ENCODE data around the gene PADI3.

Gene PADI3

DNA sequence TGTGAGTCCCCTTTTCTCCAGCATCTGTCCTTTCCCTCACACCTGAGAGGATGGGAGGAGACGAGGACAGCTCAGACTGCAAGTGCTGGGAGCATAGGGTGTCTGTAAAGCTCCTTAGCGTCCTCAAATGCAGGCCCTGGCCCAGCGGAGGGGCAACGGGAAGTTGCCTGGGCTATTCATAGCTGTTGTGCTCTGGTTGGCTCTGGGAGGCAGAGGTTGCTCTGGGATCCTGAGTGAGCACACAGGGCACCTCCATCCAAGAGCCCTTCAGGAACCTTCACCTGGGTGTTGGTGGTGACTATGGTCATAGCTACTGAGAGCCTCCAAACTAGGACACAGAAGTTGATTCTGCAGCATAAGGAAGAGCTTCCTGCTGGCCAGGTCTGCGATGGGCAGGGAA is 41.4 kb upstream of the PADI3 start:
- Histone ChIP-seq H3K4me3 (ENCODE audit: insufficient read depth, low read depth, low read length, poor library complexity, severe bottlenecking) (no peak overlapping the region), H3K4me1 (ENCODE audit: control insufficient read depth, insufficient read depth, low read length, poor library complexity, severe bottlenecking) (peaks cover 19% of the 10 kb centered on the region), H3K36me3 (ENCODE audit: control insufficient read depth, insufficient read depth, low read length) (no peaks in the 10 kb centered on the region), H3K9me3 (ENCODE audit: control insufficient read depth, low read length) (no peaks in the 10 kb centered on the region), H3K27me3 (replicated peaks; ENCODE audit: control insufficient read depth, insufficient read depth, low read length, poor library complexity, severe bottlenecking) (no peaks in the 10 kb centered on the region), H3K27ac (ENCODE audit: insufficient read depth, low read length, poor library complexity, severe bottlenecking) (no peak overlapping the region)
- no peak for DNase-seq

DNA sequence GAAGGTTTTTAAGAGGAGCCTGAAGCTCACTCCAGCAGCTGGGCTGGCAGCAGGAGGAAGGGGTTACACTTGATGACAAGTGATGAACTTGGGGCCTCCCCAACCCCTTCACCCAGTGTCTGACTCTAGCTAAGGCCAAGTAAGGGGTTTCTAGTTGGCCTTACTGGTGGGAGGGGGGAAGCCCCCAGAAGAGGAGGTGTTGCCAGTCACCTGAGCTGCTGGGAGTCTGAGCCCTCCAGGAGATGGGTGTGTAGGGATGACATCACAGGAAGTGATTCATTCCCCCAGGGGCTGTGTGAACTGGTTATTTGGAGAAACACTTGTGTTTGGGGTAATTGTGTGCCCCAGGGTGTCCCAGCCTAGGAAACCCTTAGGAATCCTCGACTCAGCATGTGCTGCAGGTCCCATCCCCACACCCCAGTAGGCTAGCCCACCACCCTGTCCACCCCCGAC is 40.9 kb upstream of the PADI3 start:
- Histone ChIP-seq H3K27ac (ENCODE audit: insufficient read depth, low read length, poor library complexity, severe bottlenecking) (no peak overlapping the region), H3K4me1 (ENCODE audit: control insufficient read depth, insufficient read depth, low read length, poor library complexity, severe bottlenecking) (peaks cover 24% of the 10 kb centered on the region)
- no peak for DNase-seq

DNA sequence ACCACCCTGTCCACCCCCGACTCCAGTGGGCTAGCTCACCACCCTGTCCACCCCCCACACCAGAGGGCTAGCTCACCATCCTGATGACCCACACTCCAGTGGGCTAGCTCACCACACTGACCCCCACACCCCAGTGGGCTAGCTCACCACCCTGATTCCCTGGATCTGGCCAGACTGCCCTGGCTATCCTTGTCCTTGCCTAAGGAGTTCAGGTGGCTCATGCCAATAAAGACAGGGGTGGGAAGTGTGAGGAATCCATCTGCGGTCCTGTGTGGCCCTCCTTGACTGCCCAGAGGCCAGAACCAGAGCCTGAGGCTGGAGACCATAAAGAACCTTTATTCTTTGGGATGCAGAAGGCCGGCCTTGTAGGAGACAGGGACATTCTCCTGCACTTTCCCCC is 40.4 kb upstream of the PADI3 start:
- Histone ChIP-seq H3K27me3 (replicated peaks; ENCODE audit: control insufficient read depth, insufficient read depth, low read length, poor library complexity, severe bottlenecking) (no peaks in the 10 kb centered on the region), H3K4me3 (ENCODE audit: insufficient read depth, low read depth, low read length, poor library complexity, severe bottlenecking) (no peak overlapping the region), H3K27ac (ENCODE audit: insufficient read depth, low read length, poor library complexity, severe bottlenecking) (no peak overlapping the region), H3K36me3 (ENCODE audit: control insufficient read depth, insufficient read depth, low read length) (no peaks in the 10 kb centered on the region), H3K4me1 (ENCODE audit: control insufficient read depth, insufficient read depth, low read length, poor library complexity, severe bottlenecking) (peaks cover 28% of the 10 kb centered on the region), H3K9me3 (ENCODE audit: control insufficient read depth, low read length) (no peaks in the 10 kb centered on the region)
- no peak for DNase-seq

More for the DNA sequence above, 40.9 kb upstream of the PADI3 start:
- H3K36me3 ChIP-seq (ENCODE audit: control insufficient read depth, insufficient read depth, low read length), result no peaks in the 10 kb centered on the region
- no peak overlapping the region for H3K4me3 ChIP-seq (ENCODE audit: insufficient read depth, low read depth, low read length, poor library complexity, severe bottlenecking)
- H3K27me3 ChIP-seq (replicated peaks; ENCODE audit: control insufficient read depth, insufficient read depth, low read length, poor library complexity, severe bottlenecking), result no peaks in the 10 kb centered on the region
- no peaks in the 10 kb centered on the region for H3K9me3 ChIP-seq (ENCODE audit: control insufficient read depth, low read length)

DNA sequence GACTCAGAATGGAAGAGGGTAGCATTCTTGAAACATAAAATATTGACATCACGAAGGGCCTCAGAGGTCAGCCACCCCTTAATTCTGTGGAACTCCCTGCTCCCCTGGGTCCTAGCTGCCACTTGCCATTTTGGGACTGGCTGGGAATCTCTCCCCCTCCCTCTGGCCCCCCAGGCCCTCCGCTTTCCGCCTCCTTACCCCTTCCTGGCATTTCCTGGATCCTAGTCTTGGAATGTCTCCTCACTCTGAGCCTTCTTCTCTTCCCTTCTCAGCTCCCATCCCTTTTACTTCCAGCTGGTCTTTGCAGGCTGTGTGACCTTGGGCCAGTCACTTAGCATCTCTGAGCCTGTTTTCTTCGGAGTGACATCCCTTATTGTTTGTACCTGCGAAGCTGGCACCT is 39.5 kb upstream of the PADI3 start:
- Histone ChIP-seq H3K36me3 (ENCODE audit: control insufficient read depth, insufficient read depth, low read length) (no peaks in the 10 kb centered on the region), H3K27me3 (replicated peaks; ENCODE audit: control insufficient read depth, insufficient read depth, low read length, poor library complexity, severe bottlenecking) (no peaks in the 10 kb centered on the region), H3K4me3 (ENCODE audit: insufficient read depth, low read depth, low read length, poor library complexity, severe bottlenecking) (no peak overlapping the region), H3K4me1 (ENCODE audit: control insufficient read depth, insufficient read depth, low read length, poor library complexity, severe bottlenecking) (peaks cover 28% of the 10 kb centered on the region), H3K9me3 (ENCODE audit: control insufficient read depth, low read length) (no peaks in the 10 kb centered on the region), H3K27ac (ENCODE audit: insufficient read depth, low read length, poor library complexity, severe bottlenecking) (no peak overlapping the region)
- no peak for DNase-seq

DNA sequence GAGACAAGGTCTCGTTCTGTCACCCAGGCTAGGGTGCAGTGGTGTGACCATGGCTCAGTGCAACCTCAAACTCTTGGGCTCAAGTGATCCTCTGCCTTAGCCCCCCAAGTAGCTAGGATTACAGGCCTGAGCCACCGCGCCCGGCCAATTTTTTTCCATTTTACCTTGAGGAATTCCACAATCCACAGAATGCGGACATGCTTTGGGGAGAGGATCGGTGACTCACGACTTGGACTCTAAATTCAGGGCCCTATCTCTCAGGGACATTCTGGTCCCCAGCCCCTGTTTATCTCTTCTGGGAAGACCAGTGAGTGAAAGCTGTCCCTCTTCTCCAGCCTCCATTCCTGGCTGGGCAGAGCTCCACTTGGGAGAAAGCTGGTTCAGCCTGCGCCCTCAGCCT is 38.7 kb upstream of the PADI3 start:
- no peaks in the 10 kb centered on the region for H3K36me3 ChIP-seq (ENCODE audit: control insufficient read depth, insufficient read depth, low read length)
- H3K27ac ChIP-seq (ENCODE audit: insufficient read depth, low read length, poor library complexity, severe bottlenecking), result no peak overlapping the region
- H3K9me3 ChIP-seq (ENCODE audit: control insufficient read depth, low read length), result no peaks in the 10 kb centered on the region
- H3K27me3 ChIP-seq (replicated peaks; ENCODE audit: control insufficient read depth, insufficient read depth, low read length, poor library complexity, severe bottlenecking), result no peaks in the 10 kb centered on the region
- DNase-seq, result no peak
- peaks cover 28% of the 10 kb centered on the region for H3K4me1 ChIP-seq (ENCODE audit: control insufficient read depth, insufficient read depth, low read length, poor library complexity, severe bottlenecking)
- no peak overlapping the region for H3K4me3 ChIP-seq (ENCODE audit: insufficient read depth, low read depth, low read length, poor library complexity, severe bottlenecking)

DNA sequence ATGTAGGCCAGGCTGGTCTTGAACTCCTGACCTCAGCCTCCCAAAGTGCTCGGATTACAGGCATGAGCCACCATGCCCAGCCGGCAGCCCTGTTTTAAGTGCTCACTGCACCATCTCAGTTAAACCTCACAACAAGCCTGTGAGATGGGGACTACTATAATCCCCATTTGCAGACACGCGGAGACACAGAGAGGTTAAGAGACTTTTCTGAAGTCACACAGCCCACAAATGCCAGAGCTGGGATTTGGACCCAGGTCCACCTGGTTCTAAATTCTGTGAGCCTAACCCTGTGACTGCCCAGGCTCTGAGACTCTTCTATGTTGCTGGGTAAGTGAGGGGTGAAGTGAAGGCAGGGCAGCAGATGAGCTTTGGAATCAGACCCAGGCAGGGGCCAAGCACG is 37.5 kb upstream of the PADI3 start:
- Histone ChIP-seq H3K36me3 (ENCODE audit: control insufficient read depth, insufficient read depth, low read length) (no peaks in the 10 kb centered on the region), H3K4me3 (ENCODE audit: insufficient read depth, low read depth, low read length, poor library complexity, severe bottlenecking) (no peak overlapping the region)

DNA sequence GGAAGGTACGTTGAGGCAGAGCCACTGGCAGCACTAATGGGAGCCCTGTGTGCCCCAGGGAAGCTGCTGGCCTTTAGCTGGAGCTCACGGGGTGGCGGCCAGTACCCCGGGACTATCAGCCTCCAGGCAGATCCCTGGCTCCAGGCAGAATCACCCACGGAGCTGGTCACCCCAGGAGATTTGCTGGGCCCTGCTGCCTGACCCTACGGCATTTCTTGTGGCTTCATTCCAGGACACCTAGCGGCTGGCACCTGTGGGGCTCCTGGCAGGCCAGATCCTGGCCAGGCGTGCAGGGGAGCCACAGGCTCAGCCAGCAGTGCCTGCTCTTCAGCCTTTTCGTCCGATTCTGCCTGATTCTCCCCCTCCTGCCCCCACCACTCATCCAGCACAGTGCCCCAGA is 36.9 kb upstream of the PADI3 start:
- DNase-seq, result no peak
- Histone ChIP-seq H3K36me3 (ENCODE audit: control insufficient read depth, insufficient read depth, low read length) (no peaks in the 10 kb centered on the region), H3K4me1 (ENCODE audit: control insufficient read depth, insufficient read depth, low read length, poor library complexity, severe bottlenecking) (peaks cover 28% of the 10 kb centered on the region), H3K27me3 (replicated peaks; ENCODE audit: control insufficient read depth, insufficient read depth, low read length, poor library complexity, severe bottlenecking) (no peaks in the 10 kb centered on the region), H3K9me3 (ENCODE audit: control insufficient read depth, low read length) (no peaks in the 10 kb centered on the region), H3K4me3 (ENCODE audit: insufficient read depth, low read depth, low read length, poor library complexity, severe bottlenecking) (no peak overlapping the region), H3K27ac (ENCODE audit: insufficient read depth, low read length, poor library complexity, severe bottlenecking) (no peak overlapping the region)

More for the DNA sequence above, 37.5 kb upstream of the PADI3 start:
- no peak for DNase-seq
- H3K4me1 ChIP-seq (ENCODE audit: control insufficient read depth, insufficient read depth, low read length, poor library complexity, severe bottlenecking), result peaks cover 28% of the 10 kb centered on the region
- no peak overlapping the region for H3K27ac ChIP-seq (ENCODE audit: insufficient read depth, low read length, poor library complexity, severe bottlenecking)
- no peaks in the 10 kb centered on the region for H3K9me3 ChIP-seq (ENCODE audit: control insufficient read depth, low read length)
- H3K27me3 ChIP-seq (replicated peaks; ENCODE audit: control insufficient read depth, insufficient read depth, low read length, poor library complexity, severe bottlenecking), result no peaks in the 10 kb centered on the region

DNA sequence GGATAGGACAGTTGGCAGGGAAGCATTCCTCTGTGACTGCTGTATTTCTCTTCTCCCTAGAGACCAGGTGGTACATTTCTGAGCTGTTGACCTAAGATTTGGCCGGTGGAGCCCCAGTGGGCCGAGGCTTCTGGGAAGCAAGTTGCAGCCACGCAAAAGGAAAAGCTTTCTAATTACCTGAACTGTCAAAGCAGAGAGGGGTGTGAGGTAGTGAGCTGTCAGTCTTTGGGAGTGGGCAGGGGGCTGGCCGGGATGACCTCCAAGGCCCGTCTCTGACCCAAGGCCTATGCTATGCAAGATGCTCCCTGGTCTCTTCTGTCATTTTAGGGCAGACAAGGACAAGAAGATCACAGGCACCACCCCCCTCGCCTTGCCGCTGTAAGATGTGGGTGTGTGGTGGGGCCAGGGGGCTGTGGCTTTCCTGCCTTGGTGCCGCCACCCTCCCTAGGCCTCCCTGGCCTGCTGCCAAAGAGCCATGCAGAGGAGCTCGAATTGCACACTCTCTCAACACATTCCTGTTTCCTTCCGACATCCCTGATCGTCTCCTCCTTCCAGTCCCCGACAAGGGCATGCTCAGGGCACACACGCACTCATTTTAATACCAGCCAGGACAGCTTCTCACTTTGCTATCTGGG is 36.3 kb upstream of the PADI3 start:
- DNase-seq, result peak; percentile 41 to 47 (median 41)

DNA sequence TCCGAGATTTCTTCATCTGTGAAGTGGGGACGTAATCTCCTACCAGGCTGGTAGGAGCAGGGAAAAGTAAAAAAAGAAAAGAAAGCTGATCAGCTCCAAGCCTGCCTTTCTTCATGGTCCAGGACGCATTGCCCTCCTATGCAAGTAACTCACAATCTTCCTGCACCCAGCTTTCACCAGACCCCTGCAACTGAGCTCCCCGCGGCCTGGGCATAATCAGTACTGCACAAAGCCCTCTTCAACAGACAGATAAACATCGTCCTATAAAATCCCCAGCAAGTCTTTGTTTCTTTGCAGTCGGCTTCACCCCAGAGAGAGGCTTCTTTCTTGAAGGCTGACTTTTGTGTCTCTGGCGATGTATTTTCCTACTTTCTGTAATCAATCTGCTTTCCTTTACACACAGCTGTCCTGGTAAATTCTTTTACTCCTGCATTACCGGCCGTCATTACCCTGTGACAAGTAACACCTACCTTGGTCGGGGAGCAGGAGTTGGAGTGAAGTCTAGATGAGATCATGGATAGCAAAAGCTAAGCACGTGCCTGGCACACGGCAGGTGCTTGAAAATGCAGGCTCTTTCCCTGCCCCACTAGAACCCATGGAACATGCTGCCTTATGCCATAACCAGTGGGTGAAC is 35.6 kb upstream of the PADI3 start:
- no peak for DNase-seq
- H3K4me1 ChIP-seq (ENCODE audit: control insufficient read depth, insufficient read depth, low read length, poor library complexity, severe bottlenecking), result peaks cover 23% of the 10 kb centered on the region
- H3K36me3 ChIP-seq (ENCODE audit: control insufficient read depth, insufficient read depth, low read length), result no peaks in the 10 kb centered on the region
- H3K27ac ChIP-seq (ENCODE audit: insufficient read depth, low read length, poor library complexity, severe bottlenecking), result no peak overlapping the region
- H3K4me3 ChIP-seq (ENCODE audit: insufficient read depth, low read depth, low read length, poor library complexity, severe bottlenecking), result peak overlapping the region; percentile 1
- H3K9me3 ChIP-seq (ENCODE audit: control insufficient read depth, low read length), result no peaks in the 10 kb centered on the region
- no peaks in the 10 kb centered on the region for H3K27me3 ChIP-seq (replicated peaks; ENCODE audit: control insufficient read depth, insufficient read depth, low read length, poor library complexity, severe bottlenecking)

More for the DNA sequence above, 36.3 kb upstream of the PADI3 start:
- H3K27me3 ChIP-seq (replicated peaks; ENCODE audit: control insufficient read depth, insufficient read depth, low read length, poor library complexity, severe bottlenecking), result no peaks in the 10 kb centered on the region
- peaks cover 28% of the 10 kb centered on the region for H3K4me1 ChIP-seq (ENCODE audit: control insufficient read depth, insufficient read depth, low read length, poor library complexity, severe bottlenecking)
- H3K4me3 ChIP-seq (ENCODE audit: insufficient read depth, low read depth, low read length, poor library complexity, severe bottlenecking), result peak overlapping the region; percentile 1
- H3K9me3 ChIP-seq (ENCODE audit: control insufficient read depth, low read length), result no peaks in the 10 kb centered on the region
- H3K27ac ChIP-seq (ENCODE audit: insufficient read depth, low read length, poor library complexity, severe bottlenecking), result no peak overlapping the region
- H3K36me3 ChIP-seq (ENCODE audit: control insufficient read depth, insufficient read depth, low read length), result no peaks in the 10 kb centered on the region

DNA sequence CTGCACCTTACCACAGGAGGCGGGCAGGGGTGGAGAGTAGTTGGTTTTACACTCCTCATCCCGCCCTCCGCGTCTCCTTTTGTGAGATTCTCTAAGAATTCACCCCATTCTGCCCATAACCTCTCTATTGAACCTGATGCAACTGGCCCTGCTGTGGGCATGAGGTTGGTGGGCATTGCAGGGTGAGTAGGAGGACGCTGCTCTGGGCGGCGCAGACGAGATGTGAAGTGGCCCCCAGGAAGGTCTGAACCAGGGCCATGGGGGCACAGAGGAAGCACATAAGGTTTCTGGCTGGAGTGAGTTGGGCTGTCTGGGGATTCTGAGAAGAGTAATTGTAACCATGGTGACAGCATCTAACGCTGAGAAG is 35.1 kb upstream of the PADI3 start:
- no peaks in the 10 kb centered on the region for H3K27me3 ChIP-seq (replicated peaks; ENCODE audit: control insufficient read depth, insufficient read depth, low read length, poor library complexity, severe bottlenecking)
- no peak overlapping the region for H3K4me3 ChIP-seq (ENCODE audit: insufficient read depth, low read depth, low read length, poor library complexity, severe bottlenecking)
- DNase-seq, result no peak
- H3K4me1 ChIP-seq (ENCODE audit: control insufficient read depth, insufficient read depth, low read length, poor library complexity, severe bottlenecking), result peaks cover 21% of the 10 kb centered on the region
- no peaks in the 10 kb centered on the region for H3K9me3 ChIP-seq (ENCODE audit: control insufficient read depth, low read length)
- H3K36me3 ChIP-seq (ENCODE audit: control insufficient read depth, insufficient read depth, low read length), result no peaks in the 10 kb centered on the region
- H3K27ac ChIP-seq (ENCODE audit: insufficient read depth, low read length, poor library complexity, severe bottlenecking), result no peak overlapping the region

Data from effector memory CD4-positive, alpha-beta T cell (primary cell).